NCI-H187 (cell line): ENCODE results near the gene BPIFB1.

ENCODE experiments used
- DNase-seq, 2 experiments: peaks; one replicate each; lab custom pipeline; 2025; lab: John Stamatoyannopoulos, UW

BPIFB1 gene, protein sequence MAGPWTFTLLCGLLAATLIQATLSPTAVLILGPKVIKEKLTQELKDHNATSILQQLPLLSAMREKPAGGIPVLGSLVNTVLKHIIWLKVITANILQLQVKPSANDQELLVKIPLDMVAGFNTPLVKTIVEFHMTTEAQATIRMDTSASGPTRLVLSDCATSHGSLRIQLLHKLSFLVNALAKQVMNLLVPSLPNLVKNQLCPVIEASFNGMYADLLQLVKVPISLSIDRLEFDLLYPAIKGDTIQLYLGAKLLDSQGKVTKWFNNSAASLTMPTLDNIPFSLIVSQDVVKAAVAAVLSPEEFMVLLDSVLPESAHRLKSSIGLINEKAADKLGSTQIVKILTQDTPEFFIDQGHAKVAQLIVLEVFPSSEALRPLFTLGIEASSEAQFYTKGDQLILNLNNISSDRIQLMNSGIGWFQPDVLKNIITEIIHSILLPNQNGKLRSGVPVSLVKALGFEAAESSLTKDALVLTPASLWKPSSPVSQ

DNA sequence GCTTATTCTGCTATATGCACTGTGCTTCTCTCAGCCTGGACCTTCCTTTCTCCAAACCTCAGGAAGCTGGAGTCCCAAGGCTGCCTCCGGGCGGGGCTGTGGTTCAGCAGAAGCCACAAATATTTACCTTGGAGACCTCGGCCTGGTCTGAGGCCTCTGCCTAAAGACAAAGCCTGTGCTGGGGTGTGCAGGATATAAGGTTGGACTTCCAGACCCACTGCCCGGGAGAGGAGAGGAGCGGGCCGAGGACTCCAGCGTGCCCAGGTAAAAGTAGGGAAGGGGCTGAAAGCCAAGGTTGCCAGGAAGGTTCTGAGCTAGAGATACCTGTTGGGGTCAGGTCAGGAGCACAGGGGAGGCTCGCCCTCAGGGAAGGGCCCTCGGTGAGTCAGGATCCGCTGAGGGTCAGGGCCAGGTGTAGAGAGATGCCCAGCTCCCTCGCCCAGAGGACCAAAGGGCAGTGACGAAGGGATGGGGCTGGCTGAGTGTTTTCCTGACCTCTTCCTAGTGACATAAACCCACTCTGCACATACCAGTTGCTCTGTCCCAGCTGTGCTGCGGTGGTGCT lies at the start of gene BPIFB1:
TSS of gene BPIFB1 (plus strand) at position 224 of the 565 bp plus-strand sequence. CDS start 2,860 bp downstream, outside the sequence.
- DNase-seq: no peak

DNA sequence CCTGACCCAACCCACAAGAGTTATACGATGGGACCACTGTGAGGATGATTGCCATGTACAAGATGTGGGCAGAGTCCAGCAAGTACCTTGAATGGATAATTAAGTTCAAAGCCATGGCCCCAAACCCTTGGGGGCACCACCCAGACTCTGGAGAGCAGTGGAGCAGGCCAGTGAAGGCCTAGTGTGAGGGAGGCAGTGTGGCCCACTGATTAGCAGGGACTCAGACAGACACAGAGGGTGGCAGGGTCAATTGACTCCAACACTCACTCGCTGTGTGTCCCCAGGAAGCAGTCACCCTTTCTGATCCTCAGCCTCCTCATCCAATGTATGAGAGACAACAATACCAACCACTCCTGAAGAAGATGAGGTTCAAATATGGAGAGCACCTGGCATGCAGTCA lies 49.0 kb upstream of the BPIFB1 start:
- DNase-seq: no peak

DNA sequence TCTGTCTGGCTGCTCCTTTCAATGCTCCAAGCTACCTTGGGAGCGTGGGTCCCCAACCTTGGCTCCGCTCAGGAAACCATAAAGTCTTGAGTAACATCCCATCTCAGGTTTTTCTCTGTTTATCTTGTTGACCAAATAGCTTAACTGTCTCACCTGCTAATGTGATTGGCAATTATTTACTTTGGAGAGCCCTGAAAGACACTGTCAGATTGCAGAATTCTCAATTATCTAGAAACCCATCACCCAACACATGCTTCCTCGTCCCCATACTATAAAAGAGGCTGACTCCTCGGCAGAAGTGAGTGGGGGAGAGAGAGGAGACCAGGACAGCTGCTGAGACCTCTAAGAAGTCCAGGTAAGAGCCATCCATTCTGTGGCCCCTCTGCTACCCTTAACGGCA lies 47.3 kb upstream of the BPIFB1 start, which contains the start of gene BPIFA1:
TSS of gene BPIFA1 (plus strand) at position 301 of the 400 bp plus-strand sequence. CDS start 1,716 bp downstream, outside the sequence.
- no peak for DNase-seq

DNA sequence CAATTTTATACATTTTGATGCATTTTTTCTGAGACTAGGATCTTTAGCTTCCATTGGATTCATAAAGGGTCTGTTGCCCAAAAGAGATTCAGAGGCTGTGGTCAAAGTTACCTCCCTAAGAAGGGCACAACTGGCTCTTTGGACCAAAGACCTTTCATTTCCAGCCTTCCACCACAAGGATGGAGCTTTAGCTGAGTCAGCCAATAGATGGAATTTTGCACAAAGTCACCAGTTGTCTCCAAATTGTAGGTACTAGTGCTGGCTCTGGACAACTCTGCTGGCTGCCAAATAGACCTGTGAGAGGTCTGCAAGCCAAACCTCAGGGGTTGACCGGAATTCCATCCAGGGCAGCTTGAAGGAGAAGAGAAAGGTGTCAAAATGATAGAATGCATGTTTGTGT lies 46.7 kb upstream of the BPIFB1 start:
- DNase-seq: no peak

DNA sequence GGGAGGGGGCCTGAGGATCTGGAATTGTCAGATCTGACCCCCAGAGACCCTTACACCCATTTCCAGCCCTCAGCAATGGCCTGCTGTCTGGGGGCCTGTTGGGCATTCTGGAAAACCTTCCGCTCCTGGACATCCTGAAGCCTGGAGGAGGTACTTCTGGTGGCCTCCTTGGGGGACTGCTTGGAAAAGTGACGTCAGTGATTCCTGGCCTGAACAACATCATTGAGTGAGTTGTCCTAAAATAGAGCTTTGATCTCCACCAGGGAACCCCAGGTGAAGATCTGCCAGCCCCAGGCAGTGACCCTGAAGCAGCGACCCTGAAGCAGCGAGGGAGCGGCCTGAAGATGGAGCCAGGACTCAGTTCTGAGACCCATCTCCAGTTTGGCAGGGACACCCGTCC lies 45.0 kb upstream of the BPIFB1 start:
- DNase-seq: no peak

DNA sequence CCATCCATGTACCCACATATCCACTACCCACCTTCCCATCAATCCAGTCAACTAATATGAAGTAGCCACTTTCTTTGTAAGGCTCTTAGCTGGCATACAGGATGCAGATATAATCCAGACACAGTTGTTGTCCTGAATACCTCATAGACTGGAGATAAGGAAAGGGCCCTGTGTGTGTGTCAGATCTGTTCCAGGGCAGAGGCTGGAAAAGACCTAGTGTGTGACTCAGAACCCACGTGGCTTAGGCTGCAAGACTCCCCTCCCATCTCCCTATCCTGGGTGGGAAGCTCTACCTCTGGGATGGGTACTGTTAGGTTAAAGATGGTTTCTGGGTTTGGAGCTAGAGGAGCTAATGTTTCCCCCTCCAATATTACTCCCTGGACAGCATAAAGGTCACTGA lies 43.6 kb upstream of the BPIFB1 start:
- DNase-seq: no peak

DNA sequence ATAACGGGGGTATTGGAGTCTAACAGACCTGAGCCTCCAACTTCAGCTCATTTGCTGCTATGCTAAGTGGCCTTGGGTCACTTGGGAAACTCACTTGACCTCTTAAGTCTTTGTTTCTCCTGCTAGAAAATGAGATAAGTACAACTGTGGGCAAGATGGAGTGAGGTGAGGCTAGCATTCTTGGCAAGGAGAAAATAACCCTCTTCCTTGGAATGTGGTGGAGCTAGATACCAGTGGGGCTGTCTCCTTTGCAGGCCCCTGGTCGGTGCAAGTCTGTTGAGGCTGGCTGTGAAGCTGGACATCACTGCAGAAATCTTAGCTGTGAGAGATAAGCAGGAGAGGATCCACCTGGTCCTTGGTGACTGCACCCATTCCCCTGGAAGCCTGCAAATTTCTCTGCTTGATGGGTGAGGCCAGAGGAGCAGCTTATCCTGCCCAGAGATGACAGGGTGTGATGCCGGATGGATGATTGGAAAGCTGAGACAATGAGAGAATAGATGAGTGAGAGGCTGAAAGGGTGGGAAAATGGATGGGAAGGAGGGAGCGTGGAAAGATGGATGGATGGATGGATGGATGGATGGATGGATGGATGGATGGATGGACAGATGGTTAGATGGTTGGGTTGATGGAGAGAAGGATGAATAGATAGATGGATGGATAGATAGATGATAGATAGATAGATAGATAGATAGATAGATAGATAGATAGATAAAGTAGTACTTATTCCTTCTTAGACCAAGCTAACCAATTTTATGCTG lies 42.9 kb upstream of the BPIFB1 start:
- DNase-seq: no peak

DNA sequence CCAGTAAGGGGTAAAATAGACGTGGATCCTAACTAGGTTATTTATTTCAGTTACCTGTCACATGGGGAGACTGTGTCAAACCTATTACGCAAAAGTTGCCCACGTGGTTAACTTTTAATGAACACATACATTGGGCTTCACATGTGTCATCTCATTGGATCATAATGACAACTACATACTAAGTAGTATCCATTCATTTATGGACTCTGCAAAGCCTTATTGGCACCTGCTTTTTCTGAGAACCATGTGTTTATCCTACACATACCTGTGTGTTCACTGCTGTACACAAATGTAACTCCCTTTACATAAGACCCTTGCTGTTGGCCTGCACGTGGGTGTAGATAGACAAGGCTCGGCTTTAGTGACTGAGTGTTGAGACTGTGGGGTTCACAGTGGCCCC lies 42.1 kb upstream of the BPIFB1 start:
- no peak for DNase-seq

DNA sequence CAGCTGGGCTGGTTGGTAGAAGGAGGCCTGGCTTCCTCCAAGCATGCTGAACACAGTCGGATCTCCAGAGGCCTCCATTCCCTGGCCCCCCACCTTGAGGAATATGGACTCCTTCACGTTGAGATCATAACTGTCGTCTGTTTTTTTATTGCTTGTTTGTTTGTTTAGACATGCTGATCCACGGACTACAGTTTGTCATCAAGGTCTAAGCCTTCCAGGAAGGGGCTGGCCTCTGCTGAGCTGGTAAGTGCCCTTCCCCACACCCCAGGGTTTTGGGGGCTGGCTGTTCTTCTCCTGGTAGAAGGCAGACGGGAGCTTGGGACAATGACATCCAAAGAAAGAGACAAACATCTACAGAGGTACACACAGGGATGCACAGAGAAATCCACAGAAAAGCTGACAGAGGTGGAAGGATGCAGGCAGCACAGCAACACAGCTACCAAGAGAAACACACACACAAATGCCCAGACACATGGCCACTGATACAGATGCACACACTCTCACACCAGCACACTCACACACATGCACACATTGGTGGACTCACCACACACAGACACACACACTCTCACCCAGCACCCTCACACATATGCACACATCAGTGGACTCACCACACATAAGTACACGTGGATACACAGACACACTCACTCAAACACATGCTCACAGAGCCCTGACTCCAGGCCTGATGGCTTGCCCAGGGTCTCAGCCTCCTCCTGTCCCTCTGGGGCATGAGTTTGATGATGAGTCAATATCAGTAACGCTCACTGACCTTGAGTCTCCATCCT lies 40.5 kb upstream of the BPIFB1 start:
- DNase-seq: no peak

DNA sequence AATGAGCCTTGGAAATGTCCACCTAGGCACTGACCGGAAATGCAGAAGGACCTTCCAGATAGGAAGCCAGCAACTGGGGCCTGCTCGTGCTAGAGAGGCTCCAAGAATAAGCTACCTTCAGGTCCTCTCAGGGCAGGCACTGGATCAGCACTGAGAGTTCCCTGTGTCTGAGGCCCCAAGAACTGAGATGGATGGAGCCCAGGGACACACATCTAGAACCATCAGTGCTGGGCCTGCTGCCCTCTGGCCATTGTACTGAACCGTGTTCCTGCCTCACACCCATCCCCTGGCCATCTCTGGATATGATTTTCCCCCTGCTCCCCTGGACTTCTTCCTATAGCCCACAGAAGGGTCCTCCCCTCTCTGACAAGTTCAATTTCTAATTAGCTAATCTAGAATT lies 36.9 kb upstream of the BPIFB1 start:
- DNase-seq: no peak

DNA sequence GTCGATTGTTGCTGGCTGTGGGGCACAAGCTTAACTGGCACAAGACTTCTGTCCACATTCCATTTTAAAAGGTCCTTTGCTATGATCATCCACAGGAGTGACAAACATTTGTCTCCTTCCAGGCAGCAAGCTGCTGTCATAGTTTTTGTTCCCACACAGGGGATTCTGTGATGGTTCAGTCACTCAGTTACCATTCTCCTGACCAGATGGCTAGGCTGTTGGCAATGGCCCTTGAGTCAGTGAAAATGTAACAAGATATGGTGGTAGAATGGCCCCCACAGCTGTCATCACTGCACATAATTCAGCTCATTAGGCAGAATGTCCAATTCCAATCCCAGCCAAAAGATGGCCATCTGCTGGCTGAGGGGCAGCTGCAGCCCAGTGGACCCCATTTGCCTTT lies 33.6 kb upstream of the BPIFB1 start:
- DNase-seq: no peak

DNA sequence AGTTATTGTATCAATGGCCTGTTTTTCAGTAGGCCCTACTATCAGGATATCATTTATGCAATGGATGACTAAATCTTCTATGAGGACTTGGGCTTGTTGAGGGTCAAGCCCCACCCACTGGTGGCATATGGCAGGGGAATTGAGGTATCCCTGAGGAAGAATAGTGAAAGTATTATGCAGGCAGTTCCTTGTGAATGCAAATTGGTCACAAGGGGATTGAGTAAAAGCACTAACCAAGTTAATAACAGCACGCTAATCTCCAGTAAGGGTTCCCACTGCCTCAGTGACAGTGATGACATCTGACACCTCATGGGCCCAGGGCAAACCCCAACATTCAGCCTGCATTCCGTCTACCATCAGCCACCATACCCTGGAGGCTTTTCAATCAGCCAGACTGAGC lies 32.3 kb upstream of the BPIFB1 start:
- DNase-seq: no peak

DNA sequence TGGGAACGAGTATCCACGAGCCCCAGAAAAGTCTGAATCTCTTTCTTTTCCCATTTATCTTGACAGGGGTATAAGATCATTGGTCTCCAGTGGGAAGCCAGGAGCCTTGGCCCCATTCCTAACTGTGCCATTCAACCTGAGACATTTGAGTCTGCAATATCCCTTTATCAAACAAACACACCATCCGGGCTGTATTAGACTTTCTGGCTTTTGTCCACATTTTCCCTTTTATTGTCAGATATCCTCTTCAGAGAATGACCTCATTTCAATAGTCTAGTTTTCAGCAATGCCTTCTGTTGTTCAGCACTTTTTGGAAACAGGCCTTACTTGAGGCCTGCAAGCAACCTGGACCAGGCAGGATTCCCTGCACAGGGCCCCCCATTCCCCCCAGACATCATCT lies 31.5 kb upstream of the BPIFB1 start:
- no peak for DNase-seq

DNA sequence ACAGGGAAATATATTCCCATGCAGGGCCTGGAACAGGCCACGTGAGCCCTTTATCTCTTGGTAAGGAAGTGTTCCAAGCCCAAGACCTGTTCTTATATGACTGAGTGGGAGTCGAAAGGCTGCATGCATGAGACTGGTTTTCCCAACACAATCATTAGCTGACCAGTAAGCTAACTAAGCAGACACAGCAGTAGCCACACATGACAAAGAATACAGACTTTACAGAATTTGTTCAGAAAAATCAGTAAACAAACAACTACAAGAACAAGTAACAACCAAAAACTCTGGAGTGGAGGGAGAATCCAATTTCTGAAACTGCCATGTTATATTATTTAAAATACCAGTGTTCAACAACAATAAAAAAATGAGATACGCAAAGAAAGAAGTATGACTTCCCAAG lies 30.6 kb upstream of the BPIFB1 start:
- DNase-seq: no peak

DNA sequence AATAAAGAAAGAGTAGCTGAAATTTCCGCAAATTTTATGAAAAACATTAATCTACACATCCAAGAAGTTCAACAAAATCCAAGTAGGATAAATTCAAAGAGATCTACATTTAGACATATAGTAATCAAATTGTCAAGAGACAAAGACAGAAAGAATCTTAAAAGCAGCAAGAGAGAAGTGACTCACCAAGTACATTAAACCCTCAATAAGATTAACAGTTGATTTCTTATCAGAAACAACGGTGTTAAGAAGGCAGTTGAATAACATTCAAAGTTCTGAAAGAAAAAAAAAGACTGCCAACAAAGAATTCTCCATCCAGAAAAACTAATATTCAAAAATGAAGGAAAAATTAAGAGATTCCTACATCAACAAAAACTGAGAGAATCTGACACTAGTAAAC lies 28.0 kb upstream of the BPIFB1 start:
- no peak for DNase-seq

DNA sequence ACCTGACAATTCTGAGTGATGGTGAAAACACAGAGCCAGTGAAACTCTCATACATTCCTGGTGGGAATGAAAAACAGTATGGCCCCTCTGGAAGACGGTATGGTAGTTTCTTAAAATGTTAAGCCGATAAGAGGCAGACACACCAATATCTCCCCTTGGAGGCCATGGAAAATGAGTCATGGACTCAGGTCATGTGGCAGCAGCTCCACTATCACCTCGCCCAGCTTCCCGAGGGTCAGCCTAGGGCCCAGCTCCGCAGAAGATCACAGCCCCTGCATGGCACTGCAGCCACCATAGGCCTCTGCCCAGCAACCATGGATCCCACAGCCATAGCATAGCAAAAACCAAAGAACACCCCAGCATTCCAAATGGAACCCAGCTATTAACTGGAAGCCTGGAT lies 25.8 kb upstream of the BPIFB1 start:
- DNase-seq: no peak

DNA sequence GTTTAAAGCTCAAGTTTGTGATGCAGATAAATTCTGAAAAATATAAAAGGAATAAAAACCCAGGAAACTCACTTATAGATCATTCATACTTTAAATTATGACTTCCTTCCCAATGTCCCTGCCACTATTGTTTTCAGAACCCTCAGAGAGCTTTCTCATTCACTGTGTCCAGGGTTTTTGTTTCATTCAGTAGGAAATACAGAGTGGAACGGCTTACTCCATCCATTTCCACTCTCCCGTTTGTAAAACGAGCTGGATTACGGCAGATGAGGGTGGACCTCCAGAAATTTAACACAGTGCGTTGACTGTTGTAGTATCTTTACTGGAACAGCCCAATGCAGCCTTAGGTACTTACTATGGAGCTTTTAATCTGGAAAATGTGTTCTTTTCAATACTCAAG lies 23.6 kb upstream of the BPIFB1 start:
- DNase-seq: no peak

DNA sequence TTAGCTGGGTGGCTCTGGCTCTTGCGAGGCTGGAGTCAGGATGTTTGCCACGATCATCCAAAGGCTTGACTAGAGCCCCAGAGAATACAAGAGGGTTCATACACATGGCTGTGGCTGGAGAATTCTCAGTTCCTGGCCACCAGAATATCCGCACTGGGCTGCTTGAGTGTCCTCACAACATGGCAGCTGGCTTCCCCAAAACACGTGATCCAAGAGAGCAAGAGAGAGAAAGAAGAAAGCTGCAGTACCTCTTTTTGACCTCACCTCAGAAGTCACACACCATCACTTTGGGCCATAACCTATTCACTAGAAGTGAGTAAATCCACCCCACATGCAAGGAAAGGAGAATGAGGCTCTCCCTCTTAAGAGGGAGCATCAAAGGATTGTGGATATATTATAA lies 21.5 kb upstream of the BPIFB1 start:
- no peak for DNase-seq

DNA sequence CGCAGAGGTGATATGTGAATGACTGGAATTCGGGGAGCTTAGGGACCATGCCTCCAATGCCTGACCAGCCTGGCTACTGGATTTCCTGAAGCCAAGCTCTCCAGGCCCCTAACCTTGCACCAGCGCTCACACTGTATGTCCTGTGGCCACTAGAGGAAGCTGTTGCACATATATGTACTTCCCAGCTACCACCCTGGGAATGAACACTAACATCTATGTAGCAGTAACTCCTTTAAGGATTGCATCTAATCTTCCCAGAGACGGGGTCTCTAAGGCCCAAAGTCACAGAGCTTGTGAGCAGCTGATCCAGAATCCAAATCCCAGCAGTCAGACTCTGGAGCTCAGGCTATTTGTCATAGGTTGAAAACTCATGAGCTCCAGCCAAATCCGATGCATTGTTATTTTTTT lies 20.4 kb upstream of the BPIFB1 start:
- DNase-seq: peak in 1 of 2 experiments; percentile 8

DNA sequence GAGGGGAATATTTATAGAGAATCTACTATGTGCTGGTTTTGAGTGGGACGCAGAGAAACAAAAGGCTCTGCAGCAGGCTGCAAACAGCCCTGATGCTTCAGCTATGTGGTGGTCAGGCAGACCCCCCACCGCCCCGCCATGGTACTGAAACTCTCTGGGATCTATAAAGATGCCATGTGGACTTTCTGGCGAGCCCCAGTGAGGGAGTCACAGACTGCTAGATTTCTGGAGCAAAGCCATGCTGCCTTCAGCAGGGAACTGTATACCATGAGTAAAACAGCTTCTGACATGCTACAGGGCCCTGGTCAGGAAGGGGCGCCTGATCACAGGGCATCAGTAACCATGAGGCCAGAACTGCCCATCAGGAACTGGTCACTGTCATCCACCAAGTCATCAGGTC lies 19.2 kb upstream of the BPIFB1 start:
- no peak for DNase-seq

DNA sequence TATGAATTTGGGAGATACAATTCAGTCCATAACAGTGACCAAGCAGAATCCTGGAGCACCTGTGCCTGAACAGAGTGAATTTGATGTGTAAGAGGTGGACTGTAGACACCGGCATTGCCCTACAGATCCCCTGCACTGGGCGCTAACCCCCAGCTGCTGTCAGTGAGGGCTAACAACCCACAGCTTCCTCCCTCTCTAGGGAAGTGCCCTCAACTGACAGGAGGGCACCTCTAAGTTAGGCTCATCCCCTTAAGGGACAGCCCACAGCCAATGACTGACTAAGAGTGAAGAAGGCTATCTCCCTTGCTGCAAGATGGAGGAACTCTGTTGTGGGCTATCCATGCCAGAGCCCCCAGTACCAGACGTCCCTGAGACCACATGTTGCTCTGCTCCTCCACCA lies 15.3 kb upstream of the BPIFB1 start:
- DNase-seq: no peak
